COR-L47 (cell line): ENCODE measurements around the gene CACNA1S.

Source experiments
- DNase-seq: peaks from one replicate; lab custom pipeline; 2025; lab: John Stamatoyannopoulos, UW

Gene CACNA1S

GRCh38 chr1:201092738-201093137, 19.5 kb downstream of the CACNA1S start:
- no peak for DNase-seq

DNA sequence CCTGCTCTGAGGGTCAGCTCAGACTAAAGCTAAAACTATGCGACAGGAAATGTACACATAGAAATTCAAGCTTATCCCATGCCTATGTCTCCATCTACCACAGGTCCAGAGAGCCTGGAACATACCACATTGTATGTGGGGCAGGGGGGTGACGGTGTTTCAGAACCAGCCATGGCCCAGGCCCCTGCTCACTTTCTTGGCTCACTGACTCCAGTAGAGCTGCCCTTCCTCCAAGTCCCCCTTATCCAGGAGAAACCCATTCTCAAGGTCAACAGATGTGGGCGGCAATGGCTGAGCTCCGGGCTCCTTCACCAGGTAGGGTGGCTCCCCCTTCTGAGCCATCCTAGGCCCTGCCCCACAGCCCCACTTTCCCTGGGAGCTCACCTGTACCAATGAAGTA, 21.0 kb downstream of the CACNA1S start:
- DNase-seq: no peak

DNA sequence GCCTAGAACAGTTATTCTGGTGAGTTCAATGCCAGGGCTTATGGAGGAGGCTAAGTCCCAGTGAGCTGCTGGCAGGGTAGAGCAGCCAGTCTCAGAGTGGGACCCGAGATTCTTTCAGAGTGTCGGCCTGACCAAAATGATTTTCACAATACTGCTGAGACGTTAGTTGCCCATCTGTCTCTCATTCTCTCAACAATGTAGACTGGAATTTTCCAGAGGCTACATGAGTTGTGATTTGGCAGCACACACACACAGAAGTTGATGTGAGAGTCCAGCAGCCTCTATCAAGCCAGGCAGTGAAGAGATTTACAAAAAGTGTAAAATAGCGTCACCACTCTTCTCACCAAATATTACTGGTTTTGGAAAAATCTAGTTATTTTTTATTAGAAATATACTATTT, 21.7 kb downstream of the CACNA1S start:
- no peak for DNase-seq

DNA sequence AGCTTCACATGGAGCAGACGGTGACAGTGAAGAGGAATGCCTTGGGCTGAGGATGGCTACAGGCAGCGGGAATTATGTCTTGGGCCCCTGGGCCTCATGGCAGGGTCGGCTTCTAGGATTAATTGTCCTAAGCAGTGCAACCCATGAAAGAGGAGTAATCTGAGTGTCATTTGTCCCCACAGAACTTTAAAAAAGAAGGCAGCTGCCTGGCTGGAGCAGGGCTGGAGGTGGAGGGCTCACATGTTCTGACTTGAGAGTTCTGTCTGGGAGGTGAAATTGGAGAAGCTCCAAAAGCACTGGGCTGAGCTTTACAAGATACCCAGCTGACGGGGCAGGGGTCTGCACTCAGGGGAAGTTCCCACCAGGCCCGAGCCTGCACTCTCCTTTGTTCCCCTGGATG, 22.6 kb downstream of the CACNA1S start:
- no peak for DNase-seq

DNA sequence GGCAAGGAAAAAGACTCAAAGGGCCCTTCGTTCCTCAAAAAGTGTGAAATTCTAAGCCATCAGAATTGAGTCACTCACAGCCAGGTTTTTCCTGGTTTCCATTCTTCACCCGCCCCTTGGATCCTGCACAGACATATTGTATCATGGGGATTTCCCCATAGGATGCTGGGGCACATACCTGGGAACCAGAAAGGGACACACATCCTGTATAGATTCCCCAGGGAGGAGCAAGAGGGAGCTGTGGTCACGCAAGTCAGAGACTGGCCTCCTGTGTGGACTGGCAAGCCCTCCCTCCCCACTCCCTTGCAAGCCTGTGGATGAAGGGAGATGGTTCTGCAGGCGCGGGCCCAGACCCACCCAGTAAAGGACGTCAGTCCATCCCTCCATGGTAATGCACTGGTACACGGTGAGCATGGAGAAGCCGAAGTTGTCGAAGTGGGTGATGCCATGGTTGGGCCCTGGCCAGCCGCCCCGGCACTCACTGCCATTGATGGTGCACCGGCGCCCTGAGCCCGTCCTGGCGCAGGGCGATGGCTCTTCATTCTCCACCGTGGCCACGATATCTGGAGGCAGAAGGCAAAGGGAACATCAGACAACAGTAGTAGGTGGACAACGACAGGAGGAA, 23.2 kb downstream of the CACNA1S start:
- no peak for DNase-seq

GRCh38 chr1:201088395-201088794, 23.8 kb downstream of the CACNA1S start:
- DNase-seq: no peak

GRCh38 chr1:201085902-201086735, 26.1 kb downstream of the CACNA1S start:
- peak; percentile 31 for DNase-seq

GRCh38 chr1:201084295-201084694, 27.9 kb downstream of the CACNA1S start:
- DNase-seq: peak; percentile 84

DNA sequence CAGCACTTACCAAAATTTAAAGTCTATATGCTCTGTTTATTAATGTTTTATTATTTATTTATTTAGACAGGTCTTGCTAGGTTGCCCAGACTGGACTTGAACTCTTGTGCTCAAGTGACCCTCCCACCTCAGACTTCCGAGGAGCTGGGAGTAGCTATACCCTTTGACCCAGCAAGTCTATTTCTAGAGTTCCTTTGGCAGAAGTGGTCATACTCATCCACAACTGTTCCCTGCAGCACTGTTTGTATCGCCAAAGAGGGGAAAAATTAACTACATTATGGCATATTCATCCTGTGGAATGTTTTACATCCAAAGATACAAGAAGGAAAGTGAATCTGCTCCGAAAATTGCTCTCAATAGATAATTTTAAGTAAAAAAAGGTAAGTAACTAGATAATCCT, 28.5 kb downstream of the CACNA1S start:
- DNase-seq: no peak

DNA sequence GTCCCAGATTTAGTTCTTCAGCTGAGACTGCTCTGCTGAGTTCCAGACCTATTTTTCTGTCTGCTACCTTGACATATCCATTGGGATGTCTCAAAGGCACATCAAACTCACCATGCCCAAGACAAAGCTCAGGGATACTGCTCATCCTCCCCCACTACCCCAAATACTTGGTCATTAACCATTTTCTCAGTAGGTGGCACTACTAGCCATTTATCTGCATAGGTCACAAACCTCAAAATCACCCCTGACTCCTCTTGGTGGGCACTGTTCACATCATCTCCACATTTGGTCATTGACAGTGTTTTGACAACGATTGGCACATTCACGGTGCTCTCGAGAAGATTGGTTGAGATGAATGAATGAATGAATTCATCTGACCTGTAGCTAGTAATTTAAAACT, 32.1 kb downstream of the CACNA1S start:
- DNase-seq: no peak

GRCh38 chr1:201077736-201078135, 34.5 kb downstream of the CACNA1S start:
- DNase-seq: no peak

GRCh38 chr1:201077116-201077515, 35.1 kb downstream of the CACNA1S start:
- no peak for DNase-seq

- no peak for DNase-seq
These were observed 36.1 kb downstream of the CACNA1S start for GRCh38 chr1:201076092-201076491.

DNA sequence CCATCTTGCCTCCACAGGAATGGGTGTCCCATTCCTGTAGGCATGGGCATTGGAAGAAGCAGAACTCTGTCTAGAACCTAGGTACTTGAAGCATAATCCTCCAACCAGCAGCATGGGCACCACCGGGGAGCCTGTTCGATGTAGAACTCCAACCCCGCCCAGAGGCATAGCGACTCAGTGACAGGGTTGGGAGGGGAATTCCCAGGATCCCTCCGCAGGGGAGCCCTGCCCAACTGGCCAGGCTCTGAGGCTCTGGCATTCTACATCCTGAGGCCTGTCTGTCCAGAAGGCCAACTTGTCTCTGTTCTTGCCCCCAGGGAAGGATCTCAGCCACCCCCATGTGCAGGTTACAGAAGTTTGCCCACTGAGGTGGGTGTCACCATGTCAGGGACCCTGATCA, 38.2 kb downstream of the CACNA1S start:
- DNase-seq: no peak

GRCh38 chr1:201072922-201073321, 39.3 kb downstream of the CACNA1S start:
- no peak for DNase-seq

DNA sequence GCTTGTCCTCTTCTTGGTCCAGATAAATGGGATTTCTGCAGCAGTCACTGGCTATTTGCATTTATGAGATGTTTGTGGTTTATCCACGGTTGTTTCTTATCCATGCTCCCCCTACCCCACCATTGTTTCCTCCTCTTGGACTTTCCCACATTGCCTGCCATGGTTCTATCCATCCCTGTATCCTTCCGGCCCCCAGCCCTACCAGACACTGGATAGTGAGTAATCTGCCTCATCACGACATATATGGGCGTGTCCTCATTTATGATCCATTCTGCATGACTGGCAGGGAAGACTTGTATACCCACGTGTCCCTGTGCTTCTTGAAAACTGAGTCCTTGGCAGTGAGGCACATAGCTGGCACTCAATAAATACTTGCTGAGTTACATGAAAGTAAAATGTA, 40.1 kb downstream of the CACNA1S start:
- DNase-seq: no peak

DNA sequence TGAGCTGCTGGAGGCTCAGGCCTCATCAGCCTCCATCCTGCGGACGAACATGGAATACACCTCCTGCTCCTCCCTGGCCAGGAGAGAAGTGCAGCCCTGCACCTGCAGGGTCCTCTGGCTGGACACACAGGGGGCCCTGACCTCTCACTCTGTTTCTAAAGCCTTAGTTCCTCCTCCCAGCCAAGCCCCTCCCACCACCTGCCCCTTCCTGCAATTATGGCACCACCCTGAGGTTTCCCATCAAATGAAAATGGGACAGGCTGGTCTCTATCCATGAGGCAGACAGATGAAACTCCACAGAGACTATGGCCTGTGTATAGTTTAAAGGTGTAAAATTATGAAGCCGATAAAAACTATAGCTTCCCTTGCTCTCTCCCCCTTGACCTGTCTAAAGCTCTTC, 42.6 kb downstream of the CACNA1S start:
- DNase-seq: peak; percentile 33

GRCh38 chr1:201068976-201069375, 43.2 kb downstream of the CACNA1S start:
- no peak for DNase-seq

GRCh38 chr1:201066986-201067385, 45.2 kb downstream of the CACNA1S start:
- DNase-seq: no peak

DNA sequence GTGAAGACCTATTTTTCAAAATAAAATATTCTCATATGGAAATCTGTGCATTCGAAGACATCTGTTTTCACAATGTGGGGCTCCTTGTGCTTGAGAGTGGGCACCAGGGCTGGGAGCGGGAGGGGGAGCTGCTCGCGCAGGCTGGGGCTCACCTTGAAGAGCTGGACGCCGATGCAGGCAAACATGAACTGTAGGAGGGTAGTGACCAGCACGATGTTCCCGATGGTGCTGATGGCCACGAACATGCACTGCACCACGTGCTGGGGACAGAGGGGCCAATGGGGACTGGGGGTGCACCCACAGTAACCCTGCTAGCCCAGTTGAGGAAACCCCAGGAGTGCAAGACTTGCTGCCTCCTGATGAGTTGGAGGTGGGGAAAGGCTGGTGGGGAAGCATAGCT, 46.5 kb downstream of the CACNA1S start:
- DNase-seq: no peak

DNA sequence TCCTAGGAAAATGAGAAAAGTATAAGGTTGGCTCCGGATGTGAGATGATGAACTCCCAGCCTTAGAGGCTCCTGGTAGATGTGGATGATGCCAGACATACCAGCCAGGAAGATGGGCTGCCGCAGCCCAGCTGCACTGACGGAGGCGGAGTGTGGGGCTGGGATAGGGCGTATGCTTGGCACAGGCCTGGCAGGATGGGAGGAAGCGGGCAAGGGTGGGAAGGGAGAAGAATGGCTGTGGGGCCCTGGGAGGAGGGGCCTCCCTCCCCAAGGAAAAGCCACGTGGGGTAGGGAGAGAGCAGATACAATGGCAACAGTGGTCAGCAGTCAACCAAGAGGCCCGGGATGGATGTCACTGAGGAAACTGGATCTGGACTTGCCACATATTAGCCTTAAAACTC, 47.4 kb downstream of the CACNA1S start:
- no peak for DNase-seq

GRCh38 chr1:201063145-201063544, 49.1 kb downstream of the CACNA1S start:
- no peak for DNase-seq

DNA sequence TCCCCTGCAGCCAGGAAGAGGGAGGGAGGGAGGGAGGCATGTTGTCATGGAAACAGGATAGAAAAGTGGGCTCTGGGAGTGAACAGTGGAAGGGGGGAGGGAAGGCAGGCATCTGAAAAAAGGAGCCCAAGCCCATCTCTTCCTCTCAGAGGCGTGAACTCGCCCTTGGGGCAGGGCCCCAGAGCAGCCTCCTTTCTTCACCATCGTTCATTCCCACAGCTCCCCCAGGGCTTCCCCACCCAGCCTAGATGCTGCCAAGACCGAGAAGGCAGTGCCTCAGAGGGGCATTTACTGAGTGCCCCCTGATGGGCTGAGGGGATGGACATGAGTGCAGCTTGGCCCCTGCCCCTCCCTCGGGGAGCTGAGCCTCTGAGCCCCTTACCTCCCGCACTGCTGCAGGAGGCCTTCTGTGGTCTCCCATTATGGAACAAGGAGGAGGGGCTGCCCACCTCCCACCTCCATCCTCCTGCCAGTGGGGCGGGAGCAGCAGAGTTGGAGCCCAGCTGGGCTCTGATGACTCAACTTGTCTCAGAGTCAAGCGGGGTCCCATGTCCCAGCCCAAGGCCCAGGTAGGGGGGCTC, 49.6 kb downstream of the CACNA1S start:
- no peak for DNase-seq
